ENCODE data around the gene PTTG1IP.

PTTG1IP gene

GRCh38 chr21:44901391-44902074 lies 28.0 kb upstream of the PTTG1IP start:
- no peaks in the 10 kb centered on the region for H3K36me3 ChIP-seq (ENCODE audit: control insufficient read depth, insufficient read depth, low read length)
- H3K4me3 ChIP-seq (ENCODE audit: insufficient read depth, low read depth, low read length): no peak overlapping the region
- no peaks in the 10 kb centered on the region for H3K9me3 ChIP-seq (ENCODE audit: control insufficient read depth, low read length)
- peaks cover 11% of the 10 kb centered on the region for H3K4me1 ChIP-seq (ENCODE audit: control insufficient read depth, insufficient read depth, low read length)
- 92 to 94% methylated on average over 27 of the region's 27 CpGs for WGBS, 2 experiments
- H3K27me3 ChIP-seq (ENCODE audit: control insufficient read depth, insufficient read depth, low read length, poor library complexity, severe bottlenecking): no peaks in the 10 kb centered on the region
- no peak overlapping the region for H3K27ac ChIP-seq (ENCODE audit: insufficient read depth, low read depth, low read length, poor library complexity, severe bottlenecking)

GRCh38 chr21:44900559-44901251 lies 27.2 kb upstream of the PTTG1IP start:
- Histone ChIP-seq H3K4me3 (ENCODE audit: insufficient read depth, low read depth, low read length) (no peak overlapping the region), H3K36me3 (ENCODE audit: control insufficient read depth, insufficient read depth, low read length) (no peaks in the 10 kb centered on the region), H3K27me3 (ENCODE audit: control insufficient read depth, insufficient read depth, low read length, poor library complexity, severe bottlenecking) (no peaks in the 10 kb centered on the region), H3K27ac (ENCODE audit: insufficient read depth, low read depth, low read length, poor library complexity, severe bottlenecking) (no peak overlapping the region), H3K4me1 (ENCODE audit: control insufficient read depth, insufficient read depth, low read length) (peaks cover 11% of the 10 kb centered on the region), H3K9me3 (ENCODE audit: control insufficient read depth, low read length) (no peaks in the 10 kb centered on the region)
- WGBS, 2 experiments: 90% methylated on average over 28 of the region's 28 CpGs

- 89 to 91% methylated on average over 37 of the region's 37 CpGs for WGBS, 2 experiments
- Histone ChIP-seq H3K9me3 (ENCODE audit: control insufficient read depth, low read length) (no peaks in the 10 kb centered on the region), H3K4me1 (ENCODE audit: control insufficient read depth, insufficient read depth, low read length) (peaks cover 11% of the 10 kb centered on the region), H3K27me3 (ENCODE audit: control insufficient read depth, insufficient read depth, low read length, poor library complexity, severe bottlenecking) (no peaks in the 10 kb centered on the region), H3K27ac (ENCODE audit: insufficient read depth, low read depth, low read length, poor library complexity, severe bottlenecking) (no peak overlapping the region), H3K4me3 (ENCODE audit: insufficient read depth, low read depth, low read length) (no peak overlapping the region), H3K36me3 (ENCODE audit: control insufficient read depth, insufficient read depth, low read length) (no peaks in the 10 kb centered on the region)
Measured at GRCh38 chr21:44899768-44900558, 26.5 kb upstream of the PTTG1IP start.

GRCh38 chr21:44898851-44899767 lies 25.6 kb upstream of the PTTG1IP start:
- Histone ChIP-seq H3K27me3 (ENCODE audit: control insufficient read depth, insufficient read depth, low read length, poor library complexity, severe bottlenecking) (no peaks in the 10 kb centered on the region), H3K4me1 (ENCODE audit: control insufficient read depth, insufficient read depth, low read length) (peaks cover 11% of the 10 kb centered on the region), H3K36me3 (ENCODE audit: control insufficient read depth, insufficient read depth, low read length) (no peaks in the 10 kb centered on the region), H3K4me3 (ENCODE audit: insufficient read depth, low read depth, low read length) (no peak overlapping the region), H3K9me3 (ENCODE audit: control insufficient read depth, low read length) (no peaks in the 10 kb centered on the region), H3K27ac (ENCODE audit: insufficient read depth, low read depth, low read length, poor library complexity, severe bottlenecking) (no peak overlapping the region)
- 91% methylated on average over 49 of the region's 49 CpGs for WGBS, 2 experiments

GRCh38 chr21:44898011-44898488 lies 24.6 kb upstream of the PTTG1IP start:
- Histone ChIP-seq H3K4me3 (ENCODE audit: insufficient read depth, low read depth, low read length) (no peak overlapping the region), H3K4me1 (ENCODE audit: control insufficient read depth, insufficient read depth, low read length) (peaks cover 11% of the 10 kb centered on the region)
- WGBS, 2 experiments: 82 to 83% methylated on average over 13 of the region's 13 CpGs

GRCh38 chr21:44897326-44898010 lies 24.0 kb upstream of the PTTG1IP start:
- WGBS, 2 experiments: 77 to 83% methylated on average over 21 of the region's 21 CpGs

More at GRCh38 chr21:44898011-44898488, 24.6 kb upstream of the PTTG1IP start:
- Histone ChIP-seq H3K36me3 (ENCODE audit: control insufficient read depth, insufficient read depth, low read length) (no peaks in the 10 kb centered on the region), H3K27me3 (ENCODE audit: control insufficient read depth, insufficient read depth, low read length, poor library complexity, severe bottlenecking) (no peaks in the 10 kb centered on the region), H3K27ac (ENCODE audit: insufficient read depth, low read depth, low read length, poor library complexity, severe bottlenecking) (no peak overlapping the region), H3K9me3 (ENCODE audit: control insufficient read depth, low read length) (no peaks in the 10 kb centered on the region)

GRCh38 chr21:44896561-44897286 lies 23.2 kb upstream of the PTTG1IP start:
- Histone ChIP-seq H3K27ac (ENCODE audit: insufficient read depth, low read depth, low read length, poor library complexity, severe bottlenecking) (no peak overlapping the region), H3K4me1 (ENCODE audit: control insufficient read depth, insufficient read depth, low read length) (peaks cover 11% of the 10 kb centered on the region), H3K27me3 (ENCODE audit: control insufficient read depth, insufficient read depth, low read length, poor library complexity, severe bottlenecking) (no peaks in the 10 kb centered on the region), H3K9me3 (ENCODE audit: control insufficient read depth, low read length) (no peaks in the 10 kb centered on the region), H3K36me3 (ENCODE audit: control insufficient read depth, insufficient read depth, low read length) (no peaks in the 10 kb centered on the region), H3K4me3 (ENCODE audit: insufficient read depth, low read depth, low read length) (no peak overlapping the region)
- WGBS, 2 experiments: 90 to 92% methylated on average over 25 of the region's 25 CpGs

More at GRCh38 chr21:44897326-44898010, 24.0 kb upstream of the PTTG1IP start:
- H3K4me1 ChIP-seq (ENCODE audit: control insufficient read depth, insufficient read depth, low read length): peaks cover 11% of the 10 kb centered on the region
- H3K27ac ChIP-seq (ENCODE audit: insufficient read depth, low read depth, low read length, poor library complexity, severe bottlenecking): no peak overlapping the region
- H3K27me3 ChIP-seq (ENCODE audit: control insufficient read depth, insufficient read depth, low read length, poor library complexity, severe bottlenecking): no peaks in the 10 kb centered on the region
- no peaks in the 10 kb centered on the region for H3K9me3 ChIP-seq (ENCODE audit: control insufficient read depth, low read length)
- no peak overlapping the region for H3K4me3 ChIP-seq (ENCODE audit: insufficient read depth, low read depth, low read length)
- H3K36me3 ChIP-seq (ENCODE audit: control insufficient read depth, insufficient read depth, low read length): no peaks in the 10 kb centered on the region

GRCh38 chr21:44895859-44896258 lies 22.4 kb upstream of the PTTG1IP start:
- WGBS, 2 experiments: 94 to 95% methylated on average over 11 of the region's 11 CpGs
- H3K27me3 ChIP-seq (ENCODE audit: control insufficient read depth, insufficient read depth, low read length, poor library complexity, severe bottlenecking): no peaks in the 10 kb centered on the region
- H3K4me3 ChIP-seq (ENCODE audit: insufficient read depth, low read depth, low read length): no peak overlapping the region
- H3K27ac ChIP-seq (ENCODE audit: insufficient read depth, low read depth, low read length, poor library complexity, severe bottlenecking): no peak overlapping the region
- H3K4me1 ChIP-seq (ENCODE audit: control insufficient read depth, insufficient read depth, low read length): peaks cover 11% of the 10 kb centered on the region
- no peaks in the 10 kb centered on the region for H3K36me3 ChIP-seq (ENCODE audit: control insufficient read depth, insufficient read depth, low read length)
- H3K9me3 ChIP-seq (ENCODE audit: control insufficient read depth, low read length): no peaks in the 10 kb centered on the region

All from ectodermal cell (in vitro differentiated cells).